ENCODE data around the gene PEX11B.

DNA sequence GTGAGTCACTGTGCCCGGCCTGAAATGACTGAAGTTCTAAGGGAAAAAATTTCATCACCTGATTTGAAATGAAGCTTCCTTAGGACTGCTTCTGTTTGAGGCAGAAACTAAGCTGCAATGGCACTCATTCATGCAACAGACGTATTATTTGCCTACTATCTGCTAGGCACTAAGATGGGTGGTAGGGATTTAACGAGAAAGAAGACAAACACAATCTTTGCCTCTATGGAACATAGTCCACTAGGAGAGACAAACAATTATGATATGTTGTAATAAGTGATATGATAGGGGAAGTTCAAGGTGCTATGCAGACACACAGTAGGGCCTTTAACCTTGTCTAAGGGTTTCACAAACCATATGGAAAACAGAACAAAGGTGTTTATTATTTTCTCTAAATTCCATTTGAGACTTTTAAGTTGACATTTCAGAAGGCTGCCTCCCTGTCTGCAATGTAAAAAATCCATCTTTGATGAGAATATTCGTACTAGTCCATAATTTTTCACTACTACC is 28.0 kb upstream of the PEX11B start:
- TF ChIP-seq CTCF (IDR thresholded peaks at IDR 0.05), result no peak
- TF ChIP-seq POLR2A (IDR thresholded peaks at IDR 0.05), result no peak
- no peak for TF ChIP-seq EP300 (IDR thresholded peaks at IDR 0.05)
